AG04449 (cell line): ENCODE measurements around the gene EPHA10.

Experiments used
- CTCF ChIA-PET: fragments of 350-600 bp; formaldehyde crosslinking; extraction: SDS; loops from one replicate; lab custom pipeline; 2021; ENCODE audit warnings: antibody characterized with exemption; lab: Yijun Ruan, JAX
- POLR2A ChIA-PET: fragments of 400-600, 350-600 bp; formaldehyde crosslinking; extraction: SDS; loops from one replicate; lab custom pipeline; 2020; ENCODE audit warnings: antibody characterized with exemption, inconsistent platforms; lab: Yijun Ruan, JAX
- DNase-seq: peaks from one replicate; pipeline ENCODE4 v3.0.0-alpha.2; 2010; ENCODE audit warnings: low read depth, low spot score
- H3K4me3 ChIP-seq: 2 replicates; pipeline ENCODE4 v1.5.1; 2011; ENCODE audit warnings: low read depth, mild to moderate bottlenecking, control low read depth, low read length
- CTCF ChIP-seq: IDR thresholded peaks from one replicate; pipeline ENCODE4 v1.5.1; 2011; ENCODE audit warnings: mild to moderate bottlenecking, moderate library complexity, low read length, control low read depth, inconsistent platforms; ENCODE audit not compliant: insufficient read depth; ENCODE audit errors: missing control alignments

The EPHA10 gene

GRCh38 chr1:37724575-37724974, 40.3 kb downstream of the EPHA10 start:
- CTCF ChIA-PET = no interaction called here
- H3K4me3 ChIP-seq = no peak overlapping the region
- TF ChIP-seq CTCF = no peak
- POLR2A ChIA-PET = interaction anchor here (1.1 kb wide), 1 partner anchor 82 kb away, joined by 3 read pairs; no protein-coding TSS in a partner anchor
- DNase-seq = no peak

DNA sequence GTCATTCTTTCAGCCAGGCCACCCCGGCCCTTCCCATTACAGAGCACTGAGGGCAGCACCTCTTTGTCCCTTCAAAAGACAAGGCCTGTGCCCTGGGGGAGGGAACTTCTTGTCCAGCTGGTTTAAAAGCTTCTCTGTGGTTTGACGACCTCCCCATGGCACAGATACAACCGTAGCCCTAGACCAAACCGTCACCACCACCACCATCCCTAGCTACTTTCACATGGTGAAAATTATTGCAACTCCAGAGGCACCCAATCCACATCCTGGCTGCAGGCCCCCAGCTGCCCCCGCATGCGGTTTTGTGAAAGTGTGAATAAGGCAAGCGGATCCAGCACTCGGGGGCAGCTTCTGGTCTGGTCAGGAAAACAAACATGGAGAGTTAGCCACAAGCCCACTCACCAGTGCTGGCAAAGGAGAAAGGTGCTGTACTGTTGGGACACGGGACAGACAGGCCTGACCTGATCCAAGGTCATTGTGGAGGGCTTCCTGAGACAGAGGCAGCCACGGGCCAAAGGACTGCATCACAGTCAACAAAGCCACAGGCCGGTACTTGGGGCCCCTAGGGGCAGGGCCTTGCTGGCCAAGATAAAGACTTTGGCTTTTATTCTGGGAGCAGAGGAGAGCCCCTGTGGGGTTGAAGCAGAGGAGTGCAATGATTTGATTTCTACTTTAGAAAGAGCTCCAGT, 41.4 kb downstream of the EPHA10 start:
- no peak for TF ChIP-seq CTCF
- ChIA-PET CTCF (no interaction called here), POLR2A (no interaction called here)
- H3K4me3 ChIP-seq = no peak overlapping the region
- no peak for DNase-seq

GRCh38 chr1:37723072-37723389, 41.9 kb downstream of the EPHA10 start:
- ChIA-PET CTCF (no interaction called here), POLR2A (no interaction called here)
- no peak for TF ChIP-seq CTCF
- DNase-seq = no peak
- H3K4me3 ChIP-seq = no peak overlapping the region

GRCh38 chr1:37722181-37723071, 42.5 kb downstream of the EPHA10 start:
- no peak for TF ChIP-seq CTCF
- ChIA-PET CTCF (interaction anchor here (1.1 kb wide), 1 partner anchor 10 kb away, joined by 3 read pairs; no protein-coding TSS in a partner anchor), POLR2A (no interaction called here)
- DNase-seq = no peak
- no peak overlapping the region for H3K4me3 ChIP-seq

- H3K4me3 ChIP-seq = no peak overlapping the region
- ChIA-PET CTCF (interaction anchor here (1.1 kb wide), 1 partner anchor 10 kb away, joined by 3 read pairs; no protein-coding TSS in a partner anchor), POLR2A (no interaction called here)
- no peak for TF ChIP-seq CTCF
- no peak for DNase-seq
Measured at GRCh38 chr1:37721565-37721964, 43.4 kb downstream of the EPHA10 start.

GRCh38 chr1:37720231-37721130, 44.4 kb downstream of the EPHA10 start:
- H3K4me3 ChIP-seq = no peak overlapping the region
- DNase-seq = no peak
- ChIA-PET POLR2A (no interaction called here), CTCF (interaction anchor here (1.2 kb wide), 1 partner anchor 139 kb away, joined by 3 read pairs; the partner anchor contains the start of gene MTF1)
- no peak for TF ChIP-seq CTCF
